Right lobe of liver (tissue), 6 donors: ENCODE results near the gene TMEM139. TPM values are rescaled to one million over a fixed set of nuclear protein-coding genes. Genes with fewer than 3 reads are reported as not detected.

Source experiments
- ATAC-seq, 4 donors: fragments of 200-7000 bp; cut with Tn5 transposase; one replicate each; pipeline ENCODE4 v1.9.1; 2020; ENCODE audit warnings: mild to moderate bottlenecking in 4 of 4, moderate library complexity in 4 of 4
- DNase-seq, 3 donors: peaks; one replicate each; pipeline ENCODE4 v3.0.0-alpha.2; 2020
- H3K27ac ChIP-seq, 3 donors: fragments of 200-600 bp; one replicate each; pipeline ENCODE4 v1.8.0; 2022
- H3K27me3 ChIP-seq, 2 donors: fragments of 200-600 bp; one replicate each; pipeline ENCODE4 v1.8.0; 2022
- H3K36me3 ChIP-seq, 4 donors: fragments of 200-600 bp; sonication (generic) in 1 of 4; one replicate each; pipeline versions ENCODE4 v1.5.1 to v1.8.0; 2017 to 2022; ENCODE audit warnings: control low read depth in 1 of 4
- H3K4me1 ChIP-seq, 4 donors: fragments of 200-600 bp; sonication (generic) in 1 of 4; one replicate each; pipeline versions ENCODE4 v1.5.1 to v1.8.0; 2017 to 2022; ENCODE audit warnings: control low read depth in 1 of 4
- H3K4me3 ChIP-seq, 3 donors: fragments of 200-600 bp; one replicate each; pipeline ENCODE4 v1.8.0; 2022
- H3K9me3 ChIP-seq, 4 donors: fragments of 200-600 bp; sonication (generic) in 1 of 4; one replicate each; pipeline versions ENCODE4 v1.5.1 to v1.8.0; 2017 to 2022; ENCODE audit warnings: control low read depth in 1 of 4
- CTCF ChIP-seq, 4 donors: fragments of 200-600 bp in 3 of 4; fragments of 450-650 bp in 1 of 4; IDR thresholded peaks; one replicate each; pipeline versions ENCODE4 v1.5.1 to v1.8.0; 2016 to 2022; ENCODE audit warnings: antibody characterized with exemption in 4 of 4, mild to moderate bottlenecking in 2 of 4
- POLR2A ChIP-seq: fragments of 450-650 bp; IDR thresholded peaks from one replicate; pipeline ENCODE4 v1.6.1; 2017; ENCODE audit warnings: antibody characterized with exemption, mild to moderate bottlenecking
- WGBS: methylation state at CpG from one replicate; pipeline ENCODE4 v1.1.6; 2018; ENCODE audit warnings: low coverage, low lambda C conversion rate; ENCODE audit not compliant: insufficient coverage; ENCODE audit errors: missing lambda C conversion rate; 5-methylcytosine and 5-hydroxymethylcytosine counted together
- intact Hi-C, 2 donors: fragments of 100-400 bp; cut with DNase I; formaldehyde crosslinking; loops; one replicate each; pipeline versions ENCODE4 v1.11.2 to v1.14.1; 2022
- total RNA-seq, 6 experiments: library from RNA; depleted of rRNA in 2 of 6; stranded (reverse); fragments of >200 nt in 2 of 6; fragmentation: NEBNext Ultra II Directional in 3 of 6; extraction: Animal tissue kit (Norgen Biotek cat#: 25700) in 3 of 6; gene quantifications; one replicate each; pipeline versions ENCODE4 v1.1.0 to v1.2.4, GENCODE V29; 2016 to 2023
- donor health status: DM: no; HTN: yes; CAD: no.
- donor health status: DM: no; HTN: no; CAD: no.
- donor health status: DM: no; HTN: no; CAD: no.
- donor health status: DM: no; HTN: yes; CAD: no.
- donor health status: DM: no; HTN: yes; CAD: no.

Gene TMEM139
- total RNA-seq, 6 experiments from 2014 or later: 7.0 to 20.8 (median 14.8) TPM

- DNase-seq (no peak), ATAC-seq (no peak)
- Histone ChIP-seq H3K4me3 (peak overlapping the region in 1 of 3 donors; percentile 81), H3K9me3 (no peaks in the 10 kb centered on the region), H3K4me1 (peaks cover 0 to 54% (median 13%) of the 10 kb centered on the region in 4 donors), H3K36me3 (peaks cover 0 to 44% (median 9%) of the 10 kb centered on the region in 4 donors), H3K27ac (peak overlapping the region in 1 of 3 donors; percentile 88), H3K27me3 (no peaks in the 10 kb centered on the region)
- 42% methylated on average over 7 of the region's 15 CpGs for WGBS
- intact Hi-C loops: no loop called here
- no peak for TF ChIP-seq POLR2A
- no peak for TF ChIP-seq CTCF (IDR thresholded peaks at IDR 0.05)
Observed at GRCh38 chr7:143265017-143265693, 19.6 kb upstream of the TMEM139 start.

GRCh38 chr7:143269251-143269650 is 15.5 kb upstream of the TMEM139 start:
- peaks cover 0 to 48% (median 13%) of the 10 kb centered on the region in 4 donors for H3K4me1 ChIP-seq
- peak; percentile 47 to 82 (median 74) for DNase-seq
- no peak overlapping the region for H3K4me3 ChIP-seq
- peaks cover 0 to 48% (median 9%) of the 10 kb centered on the region in 4 donors for H3K36me3 ChIP-seq
- TF ChIP-seq CTCF (IDR thresholded peaks at IDR 0.05): no peak
- TF ChIP-seq POLR2A: no peak
- H3K27ac ChIP-seq: peak overlapping the region in 2 of 3 donors; percentile 53 to 71
- no peaks in the 10 kb centered on the region for H3K27me3 ChIP-seq
- intact Hi-C loops: no loop called here
- WGBS: 30% methylated on average over 5 of the region's 5 CpGs
- H3K9me3 ChIP-seq: no peaks in the 10 kb centered on the region
- ATAC-seq: peak; percentile 92 to 96 (median 94)

DNA sequence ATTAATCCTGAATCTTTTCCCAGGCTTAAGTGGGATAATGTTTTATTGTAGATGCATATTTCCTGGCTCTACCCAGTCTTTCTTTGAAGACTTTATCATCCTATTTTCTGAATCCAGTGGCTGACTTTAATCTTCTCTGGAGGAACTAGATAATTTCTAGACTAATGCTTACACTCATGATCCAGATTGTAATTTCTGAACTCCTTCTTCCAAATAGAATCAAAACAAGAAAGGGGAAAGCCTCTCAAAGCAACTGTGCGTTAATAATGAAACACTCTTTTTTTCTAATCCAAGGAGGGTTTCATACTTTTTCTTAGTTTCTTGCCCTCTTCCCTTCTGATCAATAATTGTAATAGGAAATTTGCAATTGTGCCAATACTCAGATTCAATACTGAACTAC is 13.5 kb upstream of the TMEM139 start:
- no peak overlapping the region for H3K27ac ChIP-seq
- intact Hi-C loops: no loop called here
- TF ChIP-seq POLR2A (no peak), CTCF (IDR thresholded peaks at IDR 0.05) (no peak)
- no peak for DNase-seq
- peaks cover 0 to 28% (median 4%) of the 10 kb centered on the region in 4 donors for H3K4me1 ChIP-seq
- H3K27me3 ChIP-seq: no peaks in the 10 kb centered on the region
- H3K9me3 ChIP-seq: no peaks in the 10 kb centered on the region
- H3K36me3 ChIP-seq: peaks cover 0 to 37% (median 8%) of the 10 kb centered on the region in 4 donors
- 89% methylated on average over 1 of the region's 1 CpG for WGBS
- no peak overlapping the region for H3K4me3 ChIP-seq
- no peak for ATAC-seq

GRCh38 chr7:143272871-143273270 is 11.9 kb upstream of the TMEM139 start:
- H3K4me3 ChIP-seq: no peak overlapping the region
- H3K27ac ChIP-seq: no peak overlapping the region
- no peaks in the 10 kb centered on the region for H3K27me3 ChIP-seq
- no peak for DNase-seq
- intact Hi-C loops: no loop called here
- H3K36me3 ChIP-seq: peaks cover 0 to 21% (median 2%) of the 10 kb centered on the region in 4 donors
- no peaks in the 10 kb centered on the region for H3K9me3 ChIP-seq
- no peak for ATAC-seq
- TF ChIP-seq POLR2A (no peak), CTCF (IDR thresholded peaks at IDR 0.05) (no peak)
- peaks cover 0 to 21% (median 3%) of the 10 kb centered on the region in 4 donors for H3K4me1 ChIP-seq
- WGBS: 91% methylated on average over 2 of the region's 2 CpGs
